HepG2 (cell line): ENCODE data around the gene MAST1.
"Not testable (repeated sequence)": the region's sequence is repeated elsewhere in the genome, so short reads cannot be mapped to it uniquely, and the experiment has no call there.

Experiments used
- CTCF ChIP-seq: sonication (generic); formaldehyde crosslinking; IDR thresholded peaks from 2 replicates; pipeline ENCODE4 v1.5.0; 2020; ENCODE audit warnings: mild to moderate bottlenecking, missing genetic modification reagents, moderate library complexity
- FOXA1 ChIP-seq, 2 experiments: fragments of 450-650 bp in 1 of 2; sonication (generic) in 1 of 2; formaldehyde crosslinking in 1 of 2; IDR thresholded peaks; 2 replicates each; pipeline versions ENCODE4 v1.4.0 to v1.6.1; 2016 to 2020; ENCODE audit warnings: missing genetic modification reagents in 1 of 2
- FOXJ3 ChIP-seq: sonication (generic); formaldehyde crosslinking; IDR thresholded peaks from 2 replicates; pipeline ENCODE4 v1.4.0; 2020; ENCODE audit warnings: missing genetic modification reagents, mild to moderate bottlenecking, borderline replicate concordance
- MAFK ChIP-seq, 2 experiments: IDR thresholded peaks in 1 of 2; conservative IDR thresholded peaks in 1 of 2; 2 replicates each; pipeline ENCODE4 v1.6.1; 2011; ENCODE audit warnings: improper control_type of control experiment in 2 of 2, low read length in 2 of 2
- MEF2D ChIP-seq: sonication (generic); formaldehyde crosslinking; IDR thresholded peaks from 2 replicates; pipeline ENCODE4 v1.5.1; 2020; ENCODE audit warnings: mild to moderate bottlenecking, missing genetic modification reagents
- RAD21 ChIP-seq: fragments of 450-650 bp; formaldehyde crosslinking; IDR thresholded peaks from 2 replicates; pipeline ENCODE4 v1.5.0; 2020; ENCODE audit warnings: mild to moderate bottlenecking
- TBX3 ChIP-seq: fragments of 450-650 bp; IDR thresholded peaks from 2 replicates; pipeline ENCODE4 v1.6.1; 2017; ENCODE audit warnings: antibody characterized with exemption, mild to moderate bottlenecking, inconsistent platforms, borderline replicate concordance
- TCF12 ChIP-seq, 2 experiments: fragments of 450-650 bp in 1 of 2; sonication (generic) in 1 of 2; formaldehyde crosslinking in 1 of 2; IDR thresholded peaks; 2 replicates each; pipeline versions ENCODE4 v1.6.1 to v1.8.0; 2017 to 2022; ENCODE audit warnings: antibody characterized with exemption in 1 of 2, mild to moderate bottlenecking in 1 of 2, missing genetic modification reagents in 1 of 2, moderate library complexity in 1 of 2
- ZNF275 ChIP-seq: sonication (generic); formaldehyde crosslinking; IDR thresholded peaks from 2 replicates; pipeline ENCODE4 v1.8.0; 2022; ENCODE audit warnings: missing genetic modification reagents, mild to moderate bottlenecking, inconsistent platforms, borderline replicate concordance
- ZNF333 ChIP-seq: sonication (generic); formaldehyde crosslinking; IDR thresholded peaks from 2 replicates; pipeline ENCODE4 v1.4.0; 2020; ENCODE audit warnings: mild to moderate bottlenecking, missing genetic modification reagents, borderline replicate concordance
- ZNF672 ChIP-seq: sonication (generic); formaldehyde crosslinking; IDR thresholded peaks from 2 replicates; pipeline ENCODE4 v1.8.1; 2022; ENCODE audit warnings: missing genetic modification reagents

GRCh38 chr19:12890299-12890786, 52.0 kb downstream of the MAST1 start:
- not testable (repeated sequence) for TF ChIP-seq TCF12 (IDR thresholded peaks at IDR 0.05); TCF12 (CRISPR knock-in tag; IDR thresholded peaks at IDR 0.05); FOXA1 (IDR thresholded peaks at IDR 0.05); FOXA1 (CRISPR knock-in tag; IDR thresholded peaks at IDR 0.05); FOXJ3 (CRISPR knock-in tag); ZNF672 (CRISPR knock-in tag); MAFK (conservative IDR thresholded peaks at IDR 0.05 in 1 of 2, IDR thresholded peaks at IDR 0.05 in 1 of 2; ENCODE audit: low read length in 2 of 2); ZNF275 (CRISPR knock-in tag); TBX3; ZNF333 (CRISPR knock-in tag); MEF2D (CRISPR knock-in tag); CTCF (CRISPR knock-in tag)
- TF ChIP-seq RAD21 (CRISPR knock-in tag): 0 out of 2 replicates have a peak, but pooled peaks have one; percentile 9
